HG03565 (cell line): ENCODE results near the gene CD164L2.
"Not testable (repeated sequence)": the region's sequence is repeated elsewhere in the genome, so short reads cannot be mapped to it uniquely, and the experiment has no call there.

Experiments
- ATAC-seq: cut with Tn5 transposase; IDR thresholded peaks from one replicate; pipeline ENCODE4 v1.9.1; 2021; ENCODE audit warnings: mild to moderate bottlenecking, moderate library complexity; ENCODE audit not compliant: unreplicated experiment

Gene CD164L2

DNA sequence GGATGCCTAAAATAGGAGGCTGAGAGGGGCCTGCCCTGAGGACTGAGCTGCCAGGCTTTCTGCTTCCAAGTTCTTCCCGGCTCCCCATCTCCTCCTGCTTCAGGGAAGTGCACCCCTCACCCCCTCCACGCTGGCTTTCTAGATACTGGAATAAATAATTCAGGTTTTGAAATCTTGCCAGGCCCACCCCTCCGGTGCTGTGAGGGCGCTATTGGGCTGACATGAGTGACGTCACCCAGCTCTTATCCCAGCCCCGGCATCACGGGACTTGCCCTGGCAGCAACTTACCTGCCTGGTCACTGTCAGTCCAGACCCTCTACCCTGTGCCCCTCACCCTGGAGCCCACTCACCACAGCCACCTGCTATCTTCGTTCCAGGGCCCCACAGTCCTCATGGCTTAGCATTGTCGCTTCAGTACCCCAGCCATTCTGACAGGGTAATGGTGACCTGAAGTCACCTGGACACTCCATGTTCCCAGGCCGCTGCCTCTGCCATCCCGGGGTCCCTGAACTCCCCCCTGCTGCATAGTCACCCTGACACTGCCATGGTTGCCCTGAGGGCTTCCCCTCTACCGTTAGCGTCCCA lies 8.5 kb upstream of the CD164L2 start:
- no peak for ATAC-seq

DNA sequence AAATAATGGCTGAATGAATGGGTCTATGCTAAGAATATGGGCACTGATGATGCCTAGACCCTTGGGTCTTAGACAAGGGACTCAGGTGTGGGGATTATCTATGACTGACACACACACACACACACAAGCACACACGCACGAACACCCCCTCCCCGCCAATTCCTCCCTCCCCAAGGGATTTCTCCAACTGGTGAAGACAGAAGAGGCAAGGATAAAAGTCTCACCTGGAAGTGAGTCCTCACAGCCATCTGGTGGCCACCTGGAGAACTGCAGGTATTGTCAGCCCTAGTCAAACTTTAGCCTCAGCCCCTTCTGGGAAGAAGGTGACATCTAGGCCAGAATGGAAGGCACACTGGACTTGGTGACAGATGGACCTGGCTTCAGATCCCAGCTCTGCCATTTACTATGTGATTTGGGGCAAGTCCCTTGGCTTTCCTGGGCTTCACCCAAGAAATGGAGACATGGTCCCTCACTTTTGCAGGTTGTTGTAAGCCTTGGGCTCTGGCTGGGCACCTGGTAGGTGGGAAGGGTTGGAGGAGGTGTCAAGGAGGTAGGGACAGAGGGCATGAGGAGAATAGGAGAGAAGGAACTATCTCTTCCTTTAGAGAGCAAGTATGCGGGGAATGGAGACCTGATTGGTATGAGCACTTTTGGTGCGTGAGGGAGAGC lies 5.3 kb upstream of the CD164L2 start:
- no peak for ATAC-seq

- not testable (repeated sequence) for ATAC-seq
Observed at GRCh38 chr1:27384797-27385196, 1.7 kb upstream of the CD164L2 start.

DNA sequence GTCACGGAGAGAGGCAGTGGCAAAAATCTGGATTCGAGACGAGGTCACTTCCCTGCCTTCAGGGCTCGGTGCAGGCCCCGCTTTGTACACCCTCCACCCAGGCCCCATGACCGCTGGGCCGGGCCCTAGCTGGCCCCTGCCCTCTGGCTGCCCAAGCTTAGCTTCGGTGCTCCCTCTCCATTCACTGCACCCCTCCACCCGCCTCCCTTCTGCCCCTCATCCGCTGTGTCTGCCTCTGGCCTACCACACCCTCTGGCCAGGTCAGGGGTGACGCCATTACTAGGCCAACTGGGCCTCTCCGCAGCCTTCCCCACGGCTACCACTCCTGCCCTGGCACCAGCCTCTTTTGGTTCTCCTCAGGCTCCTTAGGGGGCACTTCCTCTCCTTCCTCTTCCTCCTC lies 528 bp upstream of the CD164L2 start:
- ATAC-seq, result no peak

DNA sequence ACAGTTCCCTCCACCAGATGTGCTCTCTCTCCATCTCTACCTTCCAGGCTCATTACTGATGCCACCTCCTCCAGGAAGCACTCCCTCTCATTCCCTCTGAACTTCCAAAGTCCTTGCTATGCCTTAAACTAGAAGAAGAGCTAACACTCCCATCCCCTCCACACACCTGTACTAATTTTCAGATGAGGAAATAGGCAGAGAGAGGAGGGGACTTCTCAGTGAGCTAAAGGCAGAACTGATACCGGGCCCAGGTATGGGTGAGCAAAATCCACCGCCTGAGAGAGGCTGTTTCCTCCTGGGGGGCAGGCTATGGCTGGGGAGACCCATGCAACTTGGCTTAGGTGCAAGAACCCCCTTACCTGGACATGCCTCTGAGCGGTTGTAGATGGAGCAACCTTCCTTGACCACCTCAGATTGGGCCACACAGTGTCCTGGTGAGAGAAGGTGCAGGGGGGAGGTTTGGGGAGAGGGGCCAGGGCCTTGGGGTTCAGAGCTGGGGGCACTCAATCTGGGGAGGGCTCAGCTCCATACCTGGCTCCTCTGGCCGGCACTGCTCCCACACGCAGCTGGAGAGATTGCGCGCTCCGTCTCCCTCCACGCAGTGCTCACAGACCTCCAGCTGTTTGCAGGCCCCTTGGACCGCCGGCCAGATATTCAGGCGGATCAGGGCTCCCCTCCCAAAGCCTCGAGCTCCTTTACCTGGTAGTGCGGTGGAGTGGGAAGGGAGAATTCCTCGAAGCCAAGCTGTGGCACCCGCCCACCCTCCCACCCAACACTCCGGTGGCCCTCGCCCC lies 967 bp downstream of the CD164L2 start:
- ATAC-seq, result no peak

GRCh38 chr1:27380766-27381733 lies 2.1 kb downstream of the CD164L2 start:
- ATAC-seq, result no peak

DNA sequence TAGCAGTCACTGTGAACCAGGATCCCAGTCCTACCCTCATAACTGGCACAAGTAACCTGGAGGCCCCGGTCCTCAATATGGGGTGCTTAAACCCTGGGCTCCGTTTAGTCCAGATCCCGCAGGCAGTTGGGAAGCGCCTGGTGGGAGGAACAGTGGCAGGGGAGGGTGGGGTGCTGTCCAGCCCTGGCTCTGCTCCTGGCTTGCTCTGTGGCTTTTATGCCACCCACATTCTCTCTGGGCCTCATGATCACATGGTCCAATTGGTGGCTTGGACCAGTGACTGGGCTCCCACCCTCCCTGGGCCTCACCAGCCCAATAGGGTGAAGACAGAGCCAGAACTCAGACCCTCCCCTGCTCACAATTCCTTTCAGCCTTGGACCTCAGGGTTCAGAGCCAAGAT lies 2.9 kb downstream of the CD164L2 start:
- ATAC-seq, result no peak

- no peak for ATAC-seq
Observed at GRCh38 chr1:27379564-27380122, 3.5 kb downstream of the CD164L2 start.

DNA sequence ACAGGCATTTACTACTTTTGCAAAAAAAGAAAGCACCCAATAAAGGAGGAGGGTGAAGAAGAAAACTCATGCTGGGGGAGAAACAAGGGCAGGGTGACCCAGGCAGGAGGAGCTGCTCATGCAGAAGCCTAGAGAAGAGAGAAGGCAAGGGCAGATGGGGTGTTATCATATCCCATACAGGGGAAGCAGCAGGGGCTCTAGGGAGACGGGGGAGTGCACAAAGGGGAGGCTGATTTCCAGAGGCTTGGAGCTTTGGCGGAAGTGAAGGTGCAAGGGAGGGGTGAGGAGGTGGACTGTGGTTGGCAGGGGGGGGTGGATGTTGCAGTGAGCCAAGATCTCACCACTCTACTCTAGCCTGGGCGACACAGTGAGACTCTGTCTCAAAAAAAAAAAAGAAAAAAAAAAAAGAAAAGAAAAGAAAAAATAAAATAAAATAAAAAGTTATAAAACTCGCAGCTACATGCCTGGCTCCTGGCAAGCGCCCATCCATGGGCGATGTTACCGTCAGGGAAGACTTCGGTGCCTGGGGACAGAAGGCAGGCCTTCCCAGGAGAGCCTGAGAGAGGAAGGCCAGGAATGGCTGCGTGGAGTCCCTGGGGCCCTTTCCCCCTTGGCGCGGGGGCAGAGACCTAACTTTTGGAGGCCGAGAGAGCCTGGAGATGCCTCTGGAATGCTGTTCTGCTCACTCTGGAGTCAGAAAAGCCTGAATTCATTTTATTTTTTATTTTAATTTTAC lies 5.2 kb downstream of the CD164L2 start:
- no peak for ATAC-seq

DNA sequence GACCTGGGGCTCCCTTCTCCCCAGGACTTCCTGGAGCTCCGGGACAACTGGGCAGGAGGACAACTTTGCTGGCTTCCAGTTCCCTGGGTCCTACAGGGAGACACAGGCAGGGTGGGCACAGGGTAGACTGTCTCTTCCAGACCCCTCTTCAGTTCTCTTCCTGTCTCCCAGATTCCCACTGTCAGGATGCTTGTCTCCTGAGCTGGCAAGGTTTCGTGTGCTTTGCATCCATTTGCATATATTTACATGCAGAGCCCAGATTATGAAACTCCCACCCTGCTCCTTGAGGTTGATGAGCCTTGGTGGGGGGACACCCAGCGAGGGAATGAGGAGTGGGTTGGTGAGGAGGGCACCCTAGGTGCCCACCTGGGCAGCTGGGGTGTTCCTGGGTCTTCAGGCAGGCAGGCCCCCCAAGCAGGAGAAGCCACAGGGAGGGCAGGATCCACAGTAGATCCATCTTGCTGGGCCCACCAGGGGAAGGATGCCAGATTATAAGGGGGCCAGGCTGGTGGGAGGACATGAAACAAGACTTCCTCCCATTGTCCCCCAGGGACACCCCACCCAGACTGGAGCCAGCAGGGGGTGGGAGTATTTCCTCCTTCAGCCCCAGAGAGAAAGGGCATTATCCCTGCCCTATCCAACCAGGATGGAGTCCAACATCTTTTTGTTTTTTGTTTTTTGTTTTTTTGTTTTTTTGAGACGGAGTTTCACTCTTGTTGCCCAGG lies 8.6 kb downstream of the CD164L2 start, which contains the start of gene FCN3:
FCN3 (minus strand) TSS at position 463 of the 725 bp plus-strand sequence; CDS start at position 457, 6 bp downstream.
- ATAC-seq, result no peak

- no peak for ATAC-seq
Observed at GRCh38 chr1:27372808-27373690, 10.1 kb downstream of the CD164L2 start.

- ATAC-seq, result no peak
Observed at GRCh38 chr1:27372022-27372807, 10.9 kb downstream of the CD164L2 start.

DNA sequence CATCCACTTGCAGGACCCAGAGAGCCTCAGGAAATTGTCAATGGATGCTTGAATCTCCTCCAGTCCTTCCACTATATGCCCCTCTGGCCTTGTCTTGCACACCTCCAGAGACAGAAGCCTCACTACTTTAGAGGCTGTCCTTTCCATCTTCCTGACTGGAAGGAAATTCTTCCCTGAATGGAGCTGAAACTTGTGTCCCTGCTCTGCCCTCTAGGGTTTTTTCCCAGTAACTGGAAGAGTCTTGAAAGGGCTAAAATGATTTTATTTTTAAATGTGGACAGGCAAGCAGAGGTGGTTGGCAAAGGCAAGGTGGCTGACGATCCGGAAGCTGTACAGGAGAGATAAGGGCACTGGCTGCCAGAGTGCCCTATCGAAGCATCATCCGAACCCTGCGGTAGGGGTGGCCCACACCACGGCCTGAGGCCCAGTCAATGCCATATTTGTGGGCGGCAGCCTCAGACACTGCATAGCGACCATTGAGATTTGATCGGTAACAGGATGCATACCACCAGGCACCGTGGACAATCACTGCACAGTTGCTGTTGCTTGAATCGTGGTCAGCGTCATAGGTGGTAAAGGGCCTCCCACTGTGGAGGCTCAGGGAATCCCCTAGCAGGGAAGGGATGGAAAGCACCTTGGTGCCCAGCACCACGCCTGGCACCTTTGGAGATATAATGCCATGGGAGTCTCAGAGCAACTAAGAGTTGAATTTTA lies 14.1 kb downstream of the CD164L2 start:
- no peak for ATAC-seq

DNA sequence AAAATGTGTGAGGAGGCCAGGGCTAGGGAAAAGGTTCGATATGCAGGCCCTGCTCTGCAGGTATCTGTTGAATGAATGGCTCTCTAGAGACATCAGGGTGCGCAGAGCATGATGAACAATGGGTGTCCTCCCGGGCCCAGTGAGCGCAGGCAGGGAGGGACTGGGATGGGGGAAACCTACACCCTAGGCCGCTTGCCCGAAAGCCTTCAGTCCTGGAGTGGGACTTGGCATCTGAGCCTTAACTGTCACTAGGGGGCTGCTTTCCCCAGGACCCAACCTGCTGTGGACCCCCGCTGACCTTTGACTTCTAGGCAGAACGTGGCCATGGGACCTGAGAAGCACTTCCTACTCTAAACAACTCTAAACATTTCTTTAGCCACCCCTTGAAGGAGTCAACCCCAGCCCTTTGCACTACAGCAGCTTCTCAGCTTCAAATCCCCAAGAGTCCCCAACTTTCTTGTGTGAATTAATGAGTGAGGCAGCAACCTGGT lies 15.9 kb downstream of the CD164L2 start:
- ATAC-seq, result no peak

DNA sequence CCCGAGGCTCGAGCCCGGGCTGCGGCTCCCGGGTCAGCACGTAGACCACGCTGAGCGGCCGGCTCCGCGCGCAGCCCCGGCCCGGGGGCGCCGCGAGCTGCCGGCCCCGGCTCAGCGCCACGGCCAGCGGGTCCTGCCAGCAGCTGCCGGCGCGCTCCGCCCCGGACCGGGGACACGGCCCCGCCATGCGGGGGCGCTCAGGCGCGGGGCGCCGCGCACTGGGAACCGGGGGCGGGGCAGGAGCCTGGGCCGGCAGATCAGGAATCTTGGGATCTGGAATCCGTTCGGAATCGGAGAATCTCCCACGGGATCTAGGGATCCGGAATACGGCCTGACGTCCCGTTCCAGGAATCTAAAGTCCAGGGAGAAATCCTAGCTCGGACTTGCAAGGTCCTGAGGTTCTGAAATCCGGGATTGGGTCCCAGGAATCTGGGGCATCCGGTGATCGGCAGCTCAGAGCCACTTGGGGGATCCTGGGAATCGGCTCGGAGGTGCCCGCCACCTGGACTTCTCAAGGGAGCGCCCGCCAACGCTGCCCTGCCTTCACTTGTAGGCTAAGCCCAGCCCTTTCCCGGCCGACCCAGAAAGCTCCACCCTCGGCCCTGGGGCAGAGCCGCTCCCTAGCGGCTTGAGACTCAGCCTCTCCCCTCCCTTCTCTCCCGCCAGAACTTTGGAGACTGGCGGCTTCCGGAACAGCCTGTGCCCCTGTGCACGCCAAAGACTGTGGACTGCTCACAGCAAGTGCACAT lies 16.5 kb downstream of the CD164L2 start, which contains the start of gene MAP3K6:
MAP3K6 (minus strand) TSS at position 551 of the 749 bp plus-strand sequence; CDS start at position 187, 364 bp downstream.
- no peak for ATAC-seq

- no peak for ATAC-seq
Observed at GRCh38 chr1:27366113-27366410, 17.1 kb downstream of the CD164L2 start.
